Mesenchymal stem cell (in vitro differentiated cells and primary cell): ENCODE results near the gene SERPINB6.

ENCODE experiments used
- DNase-seq: peaks from one replicate; pipeline ENCODE4 v3.0.0-alpha.2; 2013
- H2AFZ ChIP-seq: one replicate; pipeline ENCODE4 v1.6.1; 2013; ENCODE audit warnings: low read depth, mild to moderate bottlenecking, control low read depth, inconsistent platforms, low read length, moderate library complexity
- H2AK5ac ChIP-seq: 2 replicates; pipeline ENCODE4 v1.6.1; 2013; ENCODE audit warnings: low read length, moderate library complexity, mild to moderate bottlenecking, inconsistent platforms; ENCODE audit not compliant: severe bottlenecking
- H2BK120ac ChIP-seq: one replicate; pipeline ENCODE4 v1.6.1; 2013; ENCODE audit warnings: low read depth, mild to moderate bottlenecking, inconsistent platforms, low read length, moderate library complexity
- H2BK12ac ChIP-seq, 2 experiments: one replicate each; pipeline ENCODE4 v1.6.1; 2013; ENCODE audit warnings: inconsistent platforms in 2 of 2, low read length in 2 of 2, mild to moderate bottlenecking in 2 of 2, moderate library complexity in 2 of 2, control low read depth in 1 of 2
- H2BK15ac ChIP-seq: one replicate; pipeline ENCODE4 v1.6.1; 2013; ENCODE audit warnings: mild to moderate bottlenecking, low read depth, inconsistent platforms; ENCODE audit not compliant: poor library complexity, severe bottlenecking
- H2BK5ac ChIP-seq: 2 replicates; pipeline ENCODE4 v1.6.1; 2013; ENCODE audit warnings: low read depth, mild to moderate bottlenecking, low read length, control low read depth, inconsistent platforms; ENCODE audit not compliant: poor library complexity, severe bottlenecking
- H3K14ac ChIP-seq, 2 experiments: one replicate each; pipeline ENCODE4 v1.6.1; 2013; ENCODE audit warnings: inconsistent platforms in 2 of 2, low read length in 2 of 2, control low read depth in 1 of 2, mild to moderate bottlenecking in 1 of 2, moderate library complexity in 1 of 2
- H3K18ac ChIP-seq, 2 experiments: one replicate each; pipeline ENCODE4 v1.6.1; 2013; ENCODE audit warnings: inconsistent platforms in 2 of 2, low read length in 2 of 2, control low read depth in 1 of 2, low read depth in 1 of 2, mild to moderate bottlenecking in 1 of 2
- H3K23ac ChIP-seq, 2 experiments: one replicate each; pipeline ENCODE4 v1.6.1; 2013; ENCODE audit warnings: inconsistent platforms in 2 of 2, low read length in 2 of 2, mild to moderate bottlenecking in 2 of 2, moderate library complexity in 2 of 2, control low read depth in 1 of 2
- H3K27ac ChIP-seq: 2 replicates; pipeline ENCODE4 v1.5.1; 2013; ENCODE audit warnings: mild to moderate bottlenecking, moderate library complexity, low read length, control low read depth, inconsistent platforms; ENCODE audit not compliant: poor library complexity, severe bottlenecking
- H3K27me3 ChIP-seq, 2 experiments: 2 replicates each; pipeline versions ENCODE4 v1.6.1 to v1.7.0; 2013; ENCODE audit warnings: low read length in 2 of 2, mild to moderate bottlenecking in 2 of 2, moderate library complexity in 2 of 2, control low read depth in 1 of 2, inconsistent platforms in 1 of 2; ENCODE audit not compliant: control insufficient read depth in 1 of 2, insufficient read depth in 1 of 2
- H3K36me3 ChIP-seq, 2 experiments: 2 replicates each; pipeline versions ENCODE4 v1.6.1 to v1.7.0; 2013; ENCODE audit warnings: low read length in 2 of 2, control low read depth in 1 of 2, inconsistent platforms in 1 of 2, low read depth in 1 of 2, mild to moderate bottlenecking in 1 of 2; ENCODE audit not compliant: insufficient read depth in 2 of 2, control insufficient read depth in 1 of 2
- H3K4ac ChIP-seq, 2 experiments: one replicate each; pipeline ENCODE4 v1.6.1; 2013; ENCODE audit warnings: inconsistent platforms in 2 of 2, low read length in 2 of 2, mild to moderate bottlenecking in 2 of 2, moderate library complexity in 2 of 2, control low read depth in 1 of 2, low read depth in 1 of 2
- H3K4me1 ChIP-seq: 2 replicates; pipeline ENCODE4 v1.6.1; 2013; ENCODE audit warnings: low read depth, low read length, control low read depth; ENCODE audit not compliant: control insufficient read depth, insufficient read depth
- H3K4me2 ChIP-seq: 2 replicates; pipeline ENCODE4 v1.6.1; 2013; ENCODE audit warnings: low read length, mild to moderate bottlenecking, inconsistent platforms; ENCODE audit not compliant: poor library complexity, severe bottlenecking
- H3K4me3 ChIP-seq, 2 experiments: 2 replicates each; pipeline versions ENCODE4 v1.5.1 to v1.7.0; 2013; ENCODE audit warnings: low read length in 2 of 2, mild to moderate bottlenecking in 2 of 2, control low read depth in 1 of 2, low read depth in 1 of 2; ENCODE audit not compliant: insufficient read depth in 1 of 2
- H3K79me1 ChIP-seq: replicated peaks from 2 replicates; pipeline ENCODE4 v1.6.1; 2013; ENCODE audit warnings: mild to moderate bottlenecking, control low read depth, low read length, inconsistent platforms; ENCODE audit not compliant: poor library complexity, severe bottlenecking
- H3K9ac ChIP-seq: 2 replicates; pipeline ENCODE4 v1.7.0; 2013; ENCODE audit warnings: mild to moderate bottlenecking, low read length, moderate library complexity
- H3K9me3 ChIP-seq: 2 replicates; pipeline ENCODE4 v1.7.0; 2013; ENCODE audit warnings: mild to moderate bottlenecking, low read length; ENCODE audit not compliant: control insufficient read depth
- H4K8ac ChIP-seq: one replicate; pipeline ENCODE4 v1.6.1; 2013; ENCODE audit warnings: inconsistent platforms, mild to moderate bottlenecking, low read length, moderate library complexity
- H4K91ac ChIP-seq: one replicate; pipeline ENCODE4 v1.6.1; 2013; ENCODE audit warnings: mild to moderate bottlenecking, low read length, inconsistent platforms
- WGBS: methylation state at CpG from one replicate; pipeline ENCODE4 v1.1.7; 2013; ENCODE audit warnings: mixed read lengths; 5-methylcytosine and 5-hydroxymethylcytosine counted together

The SERPINB6 gene

GRCh38 chr6:3013486-3013885 is 42.1 kb upstream of the SERPINB6 start:
- H4K8ac ChIP-seq: no peak overlapping the region
- peak; percentile 62 for DNase-seq
- H3K4me2 ChIP-seq: no peak overlapping the region
- H2BK15ac ChIP-seq: no peak overlapping the region
- H2BK120ac ChIP-seq: no peak overlapping the region
- no peak overlapping the region for H3K9ac ChIP-seq
- no peak overlapping the region for H4K91ac ChIP-seq
- H3K4me1 ChIP-seq: no peaks in the 10 kb centered on the region
- no peaks in the 10 kb centered on the region for H3K79me1 ChIP-seq
- peak overlapping the region in 1 of 2 experiments; percentile 17 for H3K18ac ChIP-seq
- no peak overlapping the region for H3K4ac ChIP-seq
- no peak overlapping the region for H3K14ac ChIP-seq
- H2BK12ac ChIP-seq: no peak overlapping the region
- 41% methylated on average over 2 of the region's 2 CpGs for WGBS
- H2BK5ac ChIP-seq: no peak overlapping the region
- peaks cover 29% of the 10 kb centered on the region for H3K9me3 ChIP-seq
- no peak overlapping the region for H2AFZ ChIP-seq
- H3K23ac ChIP-seq: no peak overlapping the region
- H3K27me3 ChIP-seq: no peaks in the 10 kb centered on the region
- no peak overlapping the region for H3K27ac ChIP-seq
- H2AK5ac ChIP-seq: no peak overlapping the region
- no peak overlapping the region for H3K4me3 ChIP-seq
- peaks cover 14 to 76% of the 10 kb centered on the region in 2 experiments for H3K36me3 ChIP-seq

GRCh38 chr6:3011592-3011991 is 40.2 kb upstream of the SERPINB6 start:
- H3K4me1 ChIP-seq: no peaks in the 10 kb centered on the region
- no peak overlapping the region for H4K8ac ChIP-seq
- DNase-seq: no peak
- no peak overlapping the region for H2BK15ac ChIP-seq
- H2BK12ac ChIP-seq: no peak overlapping the region
- H3K9me3 ChIP-seq: peaks cover 29% of the 10 kb centered on the region
- H3K4ac ChIP-seq: no peak overlapping the region
- no peak overlapping the region for H2AK5ac ChIP-seq
- H2AFZ ChIP-seq: no peak overlapping the region
- H3K23ac ChIP-seq: no peak overlapping the region
- H3K9ac ChIP-seq: no peak overlapping the region
- H3K36me3 ChIP-seq: peaks cover 10 to 81% of the 10 kb centered on the region in 2 experiments
- H3K14ac ChIP-seq: no peak overlapping the region
- H4K91ac ChIP-seq: no peak overlapping the region
- H3K27ac ChIP-seq: no peak overlapping the region
- no peaks in the 10 kb centered on the region for H3K79me1 ChIP-seq
- H3K27me3 ChIP-seq: no peaks in the 10 kb centered on the region
- H2BK5ac ChIP-seq: no peak overlapping the region
- H2BK120ac ChIP-seq: no peak overlapping the region
- H3K4me2 ChIP-seq: no peak overlapping the region
- no peak overlapping the region for H3K4me3 ChIP-seq
- H3K18ac ChIP-seq: no peak overlapping the region

- Histone ChIP-seq H2BK5ac (no peak overlapping the region), H2BK12ac (no peak overlapping the region), H2BK15ac (no peak overlapping the region), H3K27me3 (no peaks in the 10 kb centered on the region), H3K9ac (no peak overlapping the region), H3K14ac (no peak overlapping the region), H3K9me3 (peaks cover 29% of the 10 kb centered on the region), H2AFZ (no peak overlapping the region), H3K36me3 (peaks cover 10 to 82% of the 10 kb centered on the region in 2 experiments), H2AK5ac (no peak overlapping the region), H3K27ac (no peak overlapping the region), H2BK120ac (no peak overlapping the region), H3K23ac (no peak overlapping the region), H3K4me2 (no peak overlapping the region), H3K18ac (no peak overlapping the region), H4K91ac (no peak overlapping the region), H4K8ac (no peak overlapping the region), H3K4ac (no peak overlapping the region), H3K4me1 (no peaks in the 10 kb centered on the region), H3K79me1 (no peaks in the 10 kb centered on the region), H3K4me3 (no peak overlapping the region)
- no peak for DNase-seq
Observed at GRCh38 chr6:3011158-3011557, 39.8 kb upstream of the SERPINB6 start.

- Histone ChIP-seq H3K27ac (no peak overlapping the region), H3K9ac (no peak overlapping the region), H3K4ac (no peak overlapping the region), H2BK5ac (no peak overlapping the region), H3K4me1 (no peaks in the 10 kb centered on the region), H3K4me2 (no peak overlapping the region), H4K8ac (no peak overlapping the region), H3K14ac (no peak overlapping the region), H2BK15ac (no peak overlapping the region), H3K36me3 (peaks cover 5 to 83% of the 10 kb centered on the region in 2 experiments), H3K18ac (no peak overlapping the region), H2AFZ (no peak overlapping the region), H2BK120ac (no peak overlapping the region), H3K23ac (no peak overlapping the region), H3K4me3 (no peak overlapping the region), H3K9me3 (peaks cover 29% of the 10 kb centered on the region), H3K79me1 (no peaks in the 10 kb centered on the region), H2AK5ac (no peak overlapping the region), H4K91ac (no peak overlapping the region), H2BK12ac (no peak overlapping the region), H3K27me3 (no peaks in the 10 kb centered on the region)
- DNase-seq: no peak
- WGBS: 94% methylated on average over 2 of the region's 3 CpGs
Observed at GRCh38 chr6:3009930-3010329, 38.6 kb upstream of the SERPINB6 start.
